Liver (tissue), 9 donors: ENCODE measurements around the gene CNTLN. TPM values are rescaled to one million over a fixed set of nuclear protein-coding genes. Genes with fewer than 3 reads are reported as not detected.

Source experiments
- DNase-seq: peaks from one replicate; pipeline ENCODE4 v3.0.0-alpha.2; 2017; ENCODE audit warnings: low spot score
- H3K27ac ChIP-seq, 2 donors: one replicate each; pipeline ENCODE4 v1.7.0; 2013; ENCODE audit warnings: inconsistent platforms in 2 of 2, low read length in 2 of 2, control low read depth in 1 of 2, low read depth in 1 of 2, mild to moderate bottlenecking in 1 of 2
- H3K27me3 ChIP-seq, 4 donors: one replicate each; pipeline versions ENCODE4 v1.6.1 to v1.7.0; 2013; ENCODE audit warnings: low read length in 3 of 4, inconsistent platforms in 1 of 4, mild to moderate bottlenecking in 1 of 4, moderate library complexity in 1 of 4; ENCODE audit not compliant: control insufficient read depth in 4 of 4, insufficient read depth in 4 of 4
- H3K36me3 ChIP-seq, 4 donors: one replicate each; pipeline versions ENCODE4 v1.6.1 to v1.7.0; 2013; ENCODE audit warnings: low read length in 3 of 4, mild to moderate bottlenecking in 3 of 4, low read depth in 1 of 4, moderate library complexity in 1 of 4; ENCODE audit not compliant: control insufficient read depth in 4 of 4, insufficient read depth in 3 of 4
- H3K4me1 ChIP-seq, 4 donors: one replicate each; pipeline versions ENCODE4 v1.6.1 to v1.7.0; 2013; ENCODE audit warnings: low read length in 3 of 4, mild to moderate bottlenecking in 3 of 4, moderate library complexity in 1 of 4; ENCODE audit not compliant: control insufficient read depth in 4 of 4, insufficient read depth in 4 of 4
- H3K4me3 ChIP-seq, 3 donors: one replicate each; pipeline versions ENCODE4 v1.6.1 to v1.7.0; 2013; ENCODE audit warnings: low read length in 3 of 3, control low read depth in 1 of 3, low read depth in 1 of 3, mild to moderate bottlenecking in 1 of 3
- H3K9ac ChIP-seq, 2 donors: one replicate each; pipeline ENCODE4 v1.7.0; 2013; ENCODE audit warnings: low read length in 2 of 2, mild to moderate bottlenecking in 2 of 2, moderate library complexity in 2 of 2, control low read depth in 1 of 2, low read depth in 1 of 2
- H3K9me3 ChIP-seq, 4 donors: one replicate each; pipeline versions ENCODE4 v1.6.1 to v1.7.0; 2013; ENCODE audit warnings: low read length in 3 of 4; ENCODE audit not compliant: control insufficient read depth in 4 of 4
- EGR1 ChIP-seq, 2 donors: IDR thresholded peaks; 2 replicates each; pipeline ENCODE4 v1.6.1; 2016 to 2018; ENCODE audit warnings: antibody characterized with exemption in 2 of 2, low read depth in 2 of 2
- FOXA1 ChIP-seq: IDR thresholded peaks from 2 replicates; pipeline ENCODE4 v1.6.1; 2016; ENCODE audit warnings: antibody characterized with exemption
- FOXA2 ChIP-seq: IDR thresholded peaks from 2 replicates; pipeline ENCODE4 v1.6.1; 2016; ENCODE audit warnings: antibody characterized with exemption
- GABPA ChIP-seq, 2 donors: IDR thresholded peaks in 1 of 2; conservative IDR thresholded peaks in 1 of 2; 2 replicates each; pipeline ENCODE4 v1.6.1; 2016; ENCODE audit warnings: antibody characterized with exemption in 2 of 2, mild to moderate bottlenecking in 1 of 2, moderate library complexity in 1 of 2
- HNF4A ChIP-seq, 2 donors: conservative IDR thresholded peaks; 2 replicates each; pipeline ENCODE4 v1.6.1; 2016; ENCODE audit warnings: antibody characterized with exemption in 2 of 2, mild to moderate bottlenecking in 2 of 2
- HNF4G ChIP-seq: IDR thresholded peaks from 2 replicates; pipeline ENCODE4 v1.6.1; 2016; ENCODE audit warnings: antibody characterized with exemption
- JUND ChIP-seq, 2 donors: IDR thresholded peaks; 2 replicates each; pipeline ENCODE4 v1.6.1; 2016; ENCODE audit warnings: antibody characterized with exemption in 2 of 2
- NR2F2 ChIP-seq: IDR thresholded peaks from 2 replicates; pipeline ENCODE4 v1.6.1; 2016; ENCODE audit warnings: antibody characterized with exemption
- RAD21 ChIP-seq, 2 donors: IDR thresholded peaks; 2 replicates each; pipeline ENCODE4 v1.6.1; 2016; ENCODE audit warnings: antibody characterized with exemption in 2 of 2, mild to moderate bottlenecking in 2 of 2
- RXRA ChIP-seq, 2 donors: IDR thresholded peaks; 2 replicates each; pipeline ENCODE4 v1.6.1; 2017 to 2018; ENCODE audit warnings: antibody characterized with exemption in 2 of 2, mild to moderate bottlenecking in 1 of 2
- SP1 ChIP-seq: IDR thresholded peaks from 2 replicates; pipeline ENCODE4 v1.6.1; 2018; ENCODE audit warnings: antibody characterized with exemption, mild to moderate bottlenecking
- TAF1 ChIP-seq: conservative IDR thresholded peaks from 2 replicates; pipeline ENCODE4 v1.6.1; 2016; ENCODE audit warnings: antibody characterized with exemption, mild to moderate bottlenecking
- YY1 ChIP-seq: IDR thresholded peaks from 2 replicates; pipeline ENCODE4 v1.6.1; 2016; ENCODE audit warnings: antibody characterized with exemption, mild to moderate bottlenecking
- WGBS: extraction: QIAGEN DNeasy Blood & Tissue Kit; methylation state at CpG from one replicate; pipeline ENCODE4 v1.1.7; 2013; 5-methylcytosine and 5-hydroxymethylcytosine counted together
- polyA plus RNA-seq, 2 donors: library from polyadenylated mRNA; stranded (reverse) in 1 of 2; unstranded in 1 of 2; fragments of 200-250 nt in 1 of 2; fragments of >200 nt in 1 of 2; fragmentation: Nextera tagmentation in 1 of 2; extraction: Ambion mirVana in 1 of 2; gene quantifications; one replicate each; pipeline versions ENCODE4 v1.2.1 to v1.2.3, GENCODE V29; 2013 to 2015
- total RNA-seq, 2 donors: library from RNA; depleted of rRNA; stranded (reverse); fragments of >200 nt; gene quantifications; one replicate each; pipeline ENCODE4 v1.2.3, GENCODE V29; 2014
- TF ChIP-seq, protein P1 (sequence below): IDR thresholded peaks from 2 replicates; pipeline ENCODE4 v1.6.1; 2016; ENCODE audit warnings: antibody characterized with exemption
- TF ChIP-seq, protein P2 (sequence below): IDR thresholded peaks from 2 replicates; pipeline ENCODE4 v1.6.1; 2016; ENCODE audit warnings: antibody characterized with exemption, mild to moderate bottlenecking
- TF ChIP-seq, protein P3 (sequence below): fragments of 150-350 bp; IDR thresholded peaks from 2 replicates; pipeline ENCODE4 v1.5.1; 2017; ENCODE audit warnings: improper control_type of control experiment, low read depth, low read length; ENCODE audit not compliant: missing input control
- TF ChIP-seq, protein P4 (sequence below): IDR thresholded peaks from 2 replicates; pipeline ENCODE4 v1.6.1; 2016; ENCODE audit warnings: antibody characterized with exemption
- TF ChIP-seq, protein P5 (sequence below): IDR thresholded peaks from 2 replicates; pipeline ENCODE4 v1.6.1; 2016; ENCODE audit warnings: antibody characterized with exemption
- donor health status: healthy.
- donor health status: healthy.
- donor health status: healthy.
- donor health status: healthy.
- donor health status: healthy.

The CNTLN gene
- total and polyA plus RNA-seq, 4 donors = 2.8 to 31.4 (median 11.0) TPM

DNA sequence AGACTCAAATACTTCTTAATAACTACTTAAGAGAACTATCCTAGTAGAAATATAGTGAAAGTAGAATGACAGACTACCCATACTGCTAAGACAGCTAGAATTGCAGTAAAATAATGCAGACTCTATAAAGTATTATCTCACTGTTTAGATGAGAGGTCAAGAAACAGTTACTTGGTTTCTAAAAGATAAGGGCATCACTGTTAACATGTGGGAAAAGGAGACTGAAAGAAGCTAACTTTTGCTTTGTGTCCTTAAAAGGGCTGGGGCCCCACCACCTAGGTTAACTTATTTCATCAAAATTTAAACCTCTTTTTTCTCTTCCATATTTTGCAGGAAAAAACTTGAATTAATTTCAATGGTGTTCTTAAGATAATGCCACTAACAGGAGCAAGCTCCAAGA is 204.3 kb downstream of the CNTLN start:
- DNase-seq = no peak

DNA sequence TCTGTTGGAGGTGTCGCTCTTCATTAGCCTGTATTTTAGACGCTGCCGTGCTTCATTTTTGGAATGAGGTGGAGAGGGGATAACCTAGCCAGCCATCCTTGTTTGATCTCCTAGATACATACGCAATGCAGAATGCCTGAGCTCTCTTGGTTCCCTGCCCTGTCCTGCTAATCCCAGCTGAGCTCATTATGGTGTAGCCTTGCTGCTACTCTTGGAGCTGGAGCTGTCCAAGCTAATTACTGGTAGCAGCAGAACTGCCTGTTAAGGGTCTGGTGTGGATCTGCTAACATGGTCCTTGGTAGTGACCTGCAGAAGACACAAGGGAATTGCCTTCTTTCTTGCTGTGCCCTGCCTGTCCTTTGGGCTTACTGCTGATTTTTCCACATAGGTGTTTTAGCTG is 207.9 kb downstream of the CNTLN start:
- no peak for DNase-seq
- WGBS = 99% methylated on average over 4 of the region's 4 CpGs
- no peak overlapping the region for H3K27ac ChIP-seq
- H3K36me3 ChIP-seq = peaks cover 2 to 27% (median 13%) of the 10 kb centered on the region in 4 donors
- TF ChIP-seq SP1 (no peak), EGR1 (IDR thresholded peaks at IDR 0.05; ENCODE audit: low read depth in 2 of 2) (no peak), RAD21 (IDR thresholded peaks at IDR 0.05) (no peak), YY1 (no peak), FOXA2 (no peak), RXRA (IDR thresholded peaks at IDR 0.05) (no peak)
- TF ChIP-seq, protein P1, sequence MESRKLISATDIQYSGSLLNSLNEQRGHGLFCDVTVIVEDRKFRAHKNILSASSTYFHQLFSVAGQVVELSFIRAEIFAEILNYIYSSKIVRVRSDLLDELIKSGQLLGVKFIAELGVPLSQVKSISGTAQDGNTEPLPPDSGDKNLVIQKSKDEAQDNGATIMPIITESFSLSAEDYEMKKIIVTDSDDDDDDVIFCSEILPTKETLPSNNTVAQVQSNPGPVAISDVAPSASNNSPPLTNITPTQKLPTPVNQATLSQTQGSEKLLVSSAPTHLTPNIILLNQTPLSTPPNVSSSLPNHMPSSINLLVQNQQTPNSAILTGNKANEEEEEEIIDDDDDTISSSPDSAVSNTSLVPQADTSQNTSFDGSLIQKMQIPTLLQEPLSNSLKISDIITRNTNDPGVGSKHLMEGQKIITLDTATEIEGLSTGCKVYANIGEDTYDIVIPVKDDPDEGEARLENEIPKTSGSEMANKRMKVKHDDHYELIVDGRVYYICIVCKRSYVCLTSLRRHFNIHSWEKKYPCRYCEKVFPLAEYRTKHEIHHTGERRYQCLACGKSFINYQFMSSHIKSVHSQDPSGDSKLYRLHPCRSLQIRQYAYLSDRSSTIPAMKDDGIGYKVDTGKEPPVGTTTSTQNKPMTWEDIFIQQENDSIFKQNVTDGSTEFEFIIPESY = no peak
- no peaks in the 10 kb centered on the region for H3K4me1 ChIP-seq
- H3K9ac ChIP-seq = no peak overlapping the region
- H3K4me3 ChIP-seq = no peak overlapping the region
- no peaks in the 10 kb centered on the region for H3K9me3 ChIP-seq
- H3K27me3 ChIP-seq = no peaks in the 10 kb centered on the region

More for the DNA sequence above, 204.3 kb downstream of the CNTLN start:
- Histone ChIP-seq H3K4me1 (no peaks in the 10 kb centered on the region), H3K9me3 (no peaks in the 10 kb centered on the region), H3K36me3 (peaks cover 2 to 15% (median 12%) of the 10 kb centered on the region in 4 donors), H3K4me3 (no peak overlapping the region), H3K9ac (no peak overlapping the region), H3K27ac (no peak overlapping the region), H3K27me3 (no peaks in the 10 kb centered on the region)
- no peak for TF ChIP-seq TAF1
- TF ChIP-seq SP1 = no peak

DNA sequence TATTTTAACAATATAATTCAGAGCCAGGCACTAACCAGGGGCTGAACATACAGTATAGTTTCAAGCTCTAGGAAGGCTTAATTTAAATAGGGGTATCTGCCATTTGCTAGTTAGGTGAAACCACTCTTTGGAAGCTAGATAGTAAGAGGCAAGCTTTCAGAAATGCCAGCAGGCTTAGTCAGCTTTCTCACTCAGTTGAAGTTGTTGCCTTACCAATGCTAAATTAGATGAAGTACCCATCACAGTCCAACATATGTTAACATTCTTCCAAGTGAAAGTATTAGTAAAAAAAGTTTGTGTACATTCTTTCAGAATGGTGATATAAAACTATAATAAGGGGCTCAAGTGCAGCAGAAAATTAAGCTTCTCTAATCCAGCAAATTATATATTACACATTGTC is 215.0 kb downstream of the CNTLN start:
- Histone ChIP-seq H3K27me3 (no peaks in the 10 kb centered on the region), H3K4me3 (no peak overlapping the region), H3K9me3 (no peaks in the 10 kb centered on the region), H3K27ac (no peak overlapping the region), H3K4me1 (no peaks in the 10 kb centered on the region), H3K9ac (no peak overlapping the region), H3K36me3 (peaks cover 1 to 10% (median 5%) of the 10 kb centered on the region in 4 donors)
- TF ChIP-seq RAD21 (IDR thresholded peaks at IDR 0.05) (no peak), NR2F2 (no peak), RXRA (IDR thresholded peaks at IDR 0.05) (no peak), FOXA1 (no peak), TAF1 (no peak), SP1 (no peak), JUND (IDR thresholded peaks at IDR 0.05) (no peak), HNF4A (conservative IDR thresholded peaks at IDR 0.05) (no peak), FOXA2 (no peak), GABPA (IDR thresholded peaks at IDR 0.05 in 1 of 2, conservative IDR thresholded peaks at IDR 0.05 in 1 of 2) (no peak), EGR1 (IDR thresholded peaks at IDR 0.05; ENCODE audit: low read depth in 2 of 2) (no peak), YY1 (no peak), HNF4G (no peak)
- TF ChIP-seq, protein P2, sequence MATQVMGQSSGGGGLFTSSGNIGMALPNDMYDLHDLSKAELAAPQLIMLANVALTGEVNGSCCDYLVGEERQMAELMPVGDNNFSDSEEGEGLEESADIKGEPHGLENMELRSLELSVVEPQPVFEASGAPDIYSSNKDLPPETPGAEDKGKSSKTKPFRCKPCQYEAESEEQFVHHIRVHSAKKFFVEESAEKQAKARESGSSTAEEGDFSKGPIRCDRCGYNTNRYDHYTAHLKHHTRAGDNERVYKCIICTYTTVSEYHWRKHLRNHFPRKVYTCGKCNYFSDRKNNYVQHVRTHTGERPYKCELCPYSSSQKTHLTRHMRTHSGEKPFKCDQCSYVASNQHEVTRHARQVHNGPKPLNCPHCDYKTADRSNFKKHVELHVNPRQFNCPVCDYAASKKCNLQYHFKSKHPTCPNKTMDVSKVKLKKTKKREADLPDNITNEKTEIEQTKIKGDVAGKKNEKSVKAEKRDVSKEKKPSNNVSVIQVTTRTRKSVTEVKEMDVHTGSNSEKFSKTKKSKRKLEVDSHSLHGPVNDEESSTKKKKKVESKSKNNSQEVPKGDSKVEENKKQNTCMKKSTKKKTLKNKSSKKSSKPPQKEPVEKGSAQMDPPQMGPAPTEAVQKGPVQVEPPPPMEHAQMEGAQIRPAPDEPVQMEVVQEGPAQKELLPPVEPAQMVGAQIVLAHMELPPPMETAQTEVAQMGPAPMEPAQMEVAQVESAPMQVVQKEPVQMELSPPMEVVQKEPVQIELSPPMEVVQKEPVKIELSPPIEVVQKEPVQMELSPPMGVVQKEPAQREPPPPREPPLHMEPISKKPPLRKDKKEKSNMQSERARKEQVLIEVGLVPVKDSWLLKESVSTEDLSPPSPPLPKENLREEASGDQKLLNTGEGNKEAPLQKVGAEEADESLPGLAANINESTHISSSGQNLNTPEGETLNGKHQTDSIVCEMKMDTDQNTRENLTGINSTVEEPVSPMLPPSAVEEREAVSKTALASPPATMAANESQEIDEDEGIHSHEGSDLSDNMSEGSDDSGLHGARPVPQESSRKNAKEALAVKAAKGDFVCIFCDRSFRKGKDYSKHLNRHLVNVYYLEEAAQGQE = no peak
- TF ChIP-seq, protein P3, sequence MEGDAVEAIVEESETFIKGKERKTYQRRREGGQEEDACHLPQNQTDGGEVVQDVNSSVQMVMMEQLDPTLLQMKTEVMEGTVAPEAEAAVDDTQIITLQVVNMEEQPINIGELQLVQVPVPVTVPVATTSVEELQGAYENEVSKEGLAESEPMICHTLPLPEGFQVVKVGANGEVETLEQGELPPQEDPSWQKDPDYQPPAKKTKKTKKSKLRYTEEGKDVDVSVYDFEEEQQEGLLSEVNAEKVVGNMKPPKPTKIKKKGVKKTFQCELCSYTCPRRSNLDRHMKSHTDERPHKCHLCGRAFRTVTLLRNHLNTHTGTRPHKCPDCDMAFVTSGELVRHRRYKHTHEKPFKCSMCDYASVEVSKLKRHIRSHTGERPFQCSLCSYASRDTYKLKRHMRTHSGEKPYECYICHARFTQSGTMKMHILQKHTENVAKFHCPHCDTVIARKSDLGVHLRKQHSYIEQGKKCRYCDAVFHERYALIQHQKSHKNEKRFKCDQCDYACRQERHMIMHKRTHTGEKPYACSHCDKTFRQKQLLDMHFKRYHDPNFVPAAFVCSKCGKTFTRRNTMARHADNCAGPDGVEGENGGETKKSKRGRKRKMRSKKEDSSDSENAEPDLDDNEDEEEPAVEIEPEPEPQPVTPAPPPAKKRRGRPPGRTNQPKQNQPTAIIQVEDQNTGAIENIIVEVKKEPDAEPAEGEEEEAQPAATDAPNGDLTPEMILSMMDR = no peak
- TF ChIP-seq, protein P4, sequence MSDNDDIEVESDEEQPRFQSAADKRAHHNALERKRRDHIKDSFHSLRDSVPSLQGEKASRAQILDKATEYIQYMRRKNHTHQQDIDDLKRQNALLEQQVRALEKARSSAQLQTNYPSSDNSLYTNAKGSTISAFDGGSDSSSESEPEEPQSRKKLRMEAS = no peak
- TF ChIP-seq, protein P5, sequence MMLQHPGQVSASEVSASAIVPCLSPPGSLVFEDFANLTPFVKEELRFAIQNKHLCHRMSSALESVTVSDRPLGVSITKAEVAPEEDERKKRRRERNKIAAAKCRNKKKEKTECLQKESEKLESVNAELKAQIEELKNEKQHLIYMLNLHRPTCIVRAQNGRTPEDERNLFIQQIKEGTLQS = no peak
- TF ChIP-seq, protein P1 = no peak
- DNase-seq = no peak
